Nephron progenitor cell (in vitro differentiated cells): Measurements from ENCODE around the gene CYP1B1.
A peak's percentile ranks its signal among the peaks of the same experiment; 100 is the strongest.
"Not testable (repeated sequence)": the region's sequence is repeated elsewhere in the genome, so short reads cannot be mapped to it uniquely, and the experiment has no call there.

ENCODE experiments used
- DNase-seq: peaks from one replicate; pipeline ENCODE4 v3.0.0; 2021
- H3K27ac Mint-ChIP-seq: 2 replicates; pipeline ENCODE4 v1.8.0; 2021; ENCODE audit warnings: mild to moderate bottlenecking, moderate library complexity, mixed read lengths
- H3K27me3 Mint-ChIP-seq: 2 replicates; pipeline ENCODE4 v1.8.0; 2021; ENCODE audit warnings: mild to moderate bottlenecking, low read depth, mixed read lengths; ENCODE audit not compliant: poor library complexity
- H3K36me3 Mint-ChIP-seq: 2 replicates; pipeline ENCODE4 v1.8.0; 2021; ENCODE audit warnings: low read depth, mixed read lengths
- H3K4me1 Mint-ChIP-seq: 2 replicates; pipeline ENCODE4 v1.8.0; 2021; ENCODE audit warnings: mixed read lengths
- H3K4me3 Mint-ChIP-seq: 2 replicates; pipeline ENCODE4 v1.8.0; 2021; ENCODE audit warnings: mild to moderate bottlenecking, moderate library complexity, mixed read lengths
- H3K9me3 Mint-ChIP-seq: 2 replicates; pipeline ENCODE4 v1.8.0; 2021; ENCODE audit warnings: mild to moderate bottlenecking, moderate library complexity, mixed read lengths
- CTCF ChIP-seq: fragments of 200-600 bp; sonication (generic); IDR thresholded peaks from 2 replicates; pipeline ENCODE4 v1.5.0; 2021; ENCODE audit warnings: antibody characterized with exemption

CYP1B1 gene

DNA sequence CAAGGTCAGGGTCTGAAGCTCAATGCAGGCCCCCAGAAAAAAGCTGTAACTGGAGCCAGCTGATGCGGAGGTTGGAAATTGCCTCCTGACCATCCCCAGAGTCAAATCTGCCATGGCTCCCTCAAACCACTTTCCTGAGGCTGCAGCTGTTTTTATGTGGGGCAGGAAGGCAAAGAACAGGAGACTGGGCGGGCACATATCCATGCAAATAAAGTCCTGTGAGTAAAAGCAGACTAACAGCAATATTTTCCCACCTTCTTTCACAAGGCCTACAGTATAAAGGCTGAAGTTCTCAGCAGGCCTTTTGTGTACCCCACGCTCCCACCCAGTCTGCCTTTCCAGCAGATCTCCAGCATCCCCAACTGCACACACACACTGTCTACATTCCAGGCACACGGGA, 47.1 kb downstream of the CYP1B1 start:
- no peak for DNase-seq
- H3K27me3 Mint-ChIP-seq, result no peaks in the 10 kb centered on the region
- peaks cover 7% of the 10 kb centered on the region for H3K9me3 Mint-ChIP-seq
- peaks cover 17% of the 10 kb centered on the region for H3K4me1 Mint-ChIP-seq
- H3K27ac Mint-ChIP-seq, result no peak overlapping the region
- no peaks in the 10 kb centered on the region for H3K36me3 Mint-ChIP-seq
- no peak for TF ChIP-seq CTCF
- no peak overlapping the region for H3K4me3 Mint-ChIP-seq

DNA sequence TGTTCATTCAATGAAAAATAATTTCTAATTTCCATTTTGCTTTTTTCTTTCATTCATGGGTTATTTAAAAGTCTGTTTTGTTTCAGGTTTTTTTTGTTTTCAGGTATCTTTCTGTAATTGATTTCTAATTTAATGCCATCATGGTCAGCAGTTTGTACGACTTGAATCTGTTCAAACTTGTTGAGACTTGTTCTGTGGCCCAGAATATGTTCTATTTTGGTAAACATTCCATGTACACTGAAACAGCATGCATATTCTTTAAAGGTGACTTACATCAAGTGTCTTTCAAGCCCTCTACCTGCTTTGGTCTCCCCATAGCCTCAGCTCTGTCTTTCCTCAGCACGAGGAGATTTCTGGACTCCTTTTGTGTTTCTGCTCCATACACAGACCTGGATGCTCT, 49.1 kb downstream of the CYP1B1 start:
- no peak overlapping the region for H3K4me3 Mint-ChIP-seq
- no peaks in the 10 kb centered on the region for H3K27me3 Mint-ChIP-seq
- TF ChIP-seq CTCF, result no peak
- peaks cover 16% of the 10 kb centered on the region for H3K4me1 Mint-ChIP-seq
- H3K27ac Mint-ChIP-seq, result no peak overlapping the region
- no peak for DNase-seq
- H3K36me3 Mint-ChIP-seq, result no peaks in the 10 kb centered on the region
- H3K9me3 Mint-ChIP-seq, result peaks cover 7% of the 10 kb centered on the region

GRCh38 chr2:38021589-38021988, 54.4 kb downstream of the CYP1B1 start:
- DNase-seq, result no peak
- Mint-ChIP-seq H3K36me3 (no peaks in the 10 kb centered on the region), H3K9me3 (peaks cover 13% of the 10 kb centered on the region), H3K4me1 (no peaks in the 10 kb centered on the region), H3K27me3 (no peaks in the 10 kb centered on the region), H3K4me3 (peak overlapping the region; percentile 7), H3K27ac (peak overlapping the region; percentile 36)
- no peak for TF ChIP-seq CTCF

DNA sequence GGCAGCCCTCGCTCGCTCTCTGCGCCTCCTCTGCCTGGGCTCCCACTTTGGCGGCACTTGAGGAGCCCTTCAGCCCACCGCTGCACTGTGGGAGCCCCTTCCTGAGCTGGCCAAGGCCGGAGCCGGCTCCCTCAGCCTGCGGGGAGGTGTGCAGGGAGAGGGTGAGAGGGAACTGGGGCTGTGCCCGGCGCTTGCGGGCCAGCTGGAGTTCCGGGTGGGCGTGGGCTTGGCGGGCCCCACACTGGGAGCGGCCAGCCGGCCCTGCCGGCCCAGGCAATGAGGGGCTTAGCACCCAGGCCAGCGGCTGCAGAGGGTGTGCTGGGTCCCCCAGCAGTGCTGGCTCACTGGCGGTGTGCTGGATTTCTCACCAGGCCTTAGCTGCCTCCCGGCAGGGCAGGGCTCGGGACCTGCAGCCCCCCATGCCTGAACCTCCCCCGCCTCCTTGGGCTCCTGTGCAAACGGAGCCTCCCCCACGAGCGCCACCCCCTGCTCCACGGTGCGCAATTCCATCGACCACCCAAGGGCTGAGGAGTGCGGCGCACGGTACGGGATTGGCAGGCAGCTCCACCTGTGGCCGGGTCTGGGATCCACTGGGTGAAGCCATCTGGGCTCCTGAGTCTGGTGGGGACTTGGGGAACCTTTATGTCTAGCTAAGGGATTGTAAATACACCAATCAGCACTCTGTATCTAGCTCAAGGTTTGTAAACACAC, 55.4 kb downstream of the CYP1B1 start:
- H3K27me3 Mint-ChIP-seq, H3K36me3 Mint-ChIP-seq, DNase-seq: not testable (repeated sequence)

GRCh38 chr2:38017836-38018235, 58.1 kb downstream of the CYP1B1 start:
- Mint-ChIP-seq H3K27me3 (no peaks in the 10 kb centered on the region), H3K27ac (no peak overlapping the region), H3K9me3 (peaks cover 6% of the 10 kb centered on the region), H3K4me1 (no peaks in the 10 kb centered on the region), H3K36me3 (no peaks in the 10 kb centered on the region), H3K4me3 (no peak overlapping the region)
- no peak for TF ChIP-seq CTCF
- DNase-seq, result no peak

More for the DNA sequence above, 55.4 kb downstream of the CYP1B1 start:
- H3K27ac Mint-ChIP-seq, H3K4me3 Mint-ChIP-seq, H3K4me1 Mint-ChIP-seq: not testable (repeated sequence)
- peaks cover 13% of the 10 kb centered on the region for H3K9me3 Mint-ChIP-seq
